Endothelial cell (in vitro differentiated cells): ENCODE measurements around the gene MYO3B. TPM values are rescaled to one million over a fixed set of nuclear protein-coding genes. Genes with fewer than 3 reads are reported as not detected.
"Not testable (repeated sequence)": the region's sequence is repeated elsewhere in the genome, so short reads cannot be mapped to it uniquely, and the experiment has no call there.

Source experiments
- DNase-seq: peaks from one replicate; pipeline ENCODE4 v3.0.0; 2021; ENCODE audit warnings: low spot score
- H3K27ac Mint-ChIP-seq: one replicate; pipeline ENCODE4 v1.8.0; 2021; ENCODE audit warnings: mixed read lengths, inconsistent platforms; ENCODE audit not compliant: unreplicated experiment
- H3K27me3 Mint-ChIP-seq: one replicate; pipeline ENCODE4 v1.8.0; 2021; ENCODE audit warnings: mild to moderate bottlenecking, moderate library complexity, mixed read lengths, inconsistent platforms; ENCODE audit not compliant: unreplicated experiment
- H3K36me3 Mint-ChIP-seq: one replicate; pipeline ENCODE4 v1.8.0; 2021; ENCODE audit warnings: mild to moderate bottlenecking, low read depth, mixed read lengths, inconsistent platforms; ENCODE audit not compliant: unreplicated experiment
- H3K4me1 Mint-ChIP-seq: one replicate; pipeline ENCODE4 v1.8.0; 2021; ENCODE audit warnings: mild to moderate bottlenecking, mixed read lengths, inconsistent platforms; ENCODE audit not compliant: unreplicated experiment
- H3K4me3 Mint-ChIP-seq: one replicate; pipeline ENCODE4 v1.8.0; 2021; ENCODE audit warnings: mild to moderate bottlenecking, mixed read lengths, inconsistent platforms; ENCODE audit not compliant: unreplicated experiment
- H3K9me3 Mint-ChIP-seq: one replicate; pipeline ENCODE4 v1.8.0; 2021; ENCODE audit warnings: mixed read lengths, inconsistent platforms; ENCODE audit not compliant: unreplicated experiment
- CTCF ChIP-seq: fragments of 200-600 bp; sonication (generic); IDR thresholded peaks from one replicate; pipeline ENCODE4 v1.5.0; 2021; ENCODE audit warnings: antibody characterized with exemption; ENCODE audit not compliant: unreplicated experiment
- total RNA-seq: library from RNA; stranded (reverse); fragmentation: NEBNext Ultra II Directional; extraction: Animal tissue kit (Norgen Biotek cat#: 25700); gene quantifications from one replicate; pipeline ENCODE4 v1.2.1, GENCODE V29; 2021; ENCODE audit not compliant: unreplicated experiment

The MYO3B gene
- total RNA-seq, 1 donor from 2014 or later, result 1.3 TPM

DNA sequence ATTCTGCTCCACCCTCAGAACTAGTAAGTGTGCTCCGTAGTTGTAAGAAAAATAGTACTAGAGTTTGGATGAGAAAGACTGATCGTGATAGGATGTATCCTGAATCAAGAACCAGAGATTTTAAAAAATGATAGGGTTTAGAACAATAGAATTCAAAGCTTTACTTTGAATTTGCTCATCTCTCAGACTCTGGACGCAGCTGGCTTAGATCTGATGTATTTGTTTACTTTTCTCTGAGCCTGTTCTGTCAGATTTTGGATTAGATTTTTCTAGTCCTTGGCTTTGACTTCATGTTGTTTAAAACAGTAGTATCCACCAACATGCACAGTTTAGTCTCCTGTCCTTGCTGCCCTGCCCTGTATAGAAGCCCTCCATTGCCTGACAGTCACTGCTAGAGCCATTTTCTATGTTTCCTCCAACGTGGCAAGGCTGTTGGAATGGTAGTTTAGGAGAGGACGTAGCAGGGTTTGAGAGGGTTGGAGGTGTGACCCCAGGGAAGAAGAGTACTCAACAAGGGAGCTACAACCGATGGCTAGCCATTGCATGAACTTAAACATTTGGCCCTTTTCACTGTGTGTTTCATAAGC lies 92.4 kb downstream of the MYO3B start:
- H3K36me3 Mint-ChIP-seq, result no peaks in the 10 kb centered on the region
- peaks cover 1% of the 10 kb centered on the region for H3K27me3 Mint-ChIP-seq
- DNase-seq, result no peak
- TF ChIP-seq CTCF, result no peak
- no peaks in the 10 kb centered on the region for H3K9me3 Mint-ChIP-seq
- H3K27ac Mint-ChIP-seq, result no peak overlapping the region
- H3K4me3 Mint-ChIP-seq, result no peak overlapping the region
- peaks cover 5% of the 10 kb centered on the region for H3K4me1 Mint-ChIP-seq

DNA sequence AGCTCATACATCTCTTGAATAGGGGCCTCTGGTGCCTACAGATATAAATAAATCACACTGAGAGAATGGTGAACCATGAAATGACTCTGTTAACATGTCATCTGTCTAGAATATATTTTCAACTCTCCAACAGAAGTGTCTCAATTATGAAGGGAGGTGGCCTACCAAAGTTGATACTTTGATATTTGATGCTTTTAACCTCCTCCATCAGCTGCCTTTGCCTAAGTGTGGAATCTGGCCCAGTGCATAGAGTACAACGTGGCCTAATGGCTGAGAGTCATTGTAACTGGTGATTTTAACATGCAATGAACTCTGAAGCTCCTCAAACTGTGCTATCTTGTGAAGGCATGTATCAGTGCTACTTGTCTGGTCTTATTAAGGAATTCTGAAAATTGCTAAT lies 93.4 kb downstream of the MYO3B start:
- Mint-ChIP-seq H3K27me3 (peaks cover 1% of the 10 kb centered on the region), H3K4me3 (no peak overlapping the region), H3K27ac (no peak overlapping the region), H3K36me3 (no peaks in the 10 kb centered on the region), H3K9me3 (no peaks in the 10 kb centered on the region), H3K4me1 (peaks cover 4% of the 10 kb centered on the region)
- no peak for DNase-seq
- TF ChIP-seq CTCF, result no peak

DNA sequence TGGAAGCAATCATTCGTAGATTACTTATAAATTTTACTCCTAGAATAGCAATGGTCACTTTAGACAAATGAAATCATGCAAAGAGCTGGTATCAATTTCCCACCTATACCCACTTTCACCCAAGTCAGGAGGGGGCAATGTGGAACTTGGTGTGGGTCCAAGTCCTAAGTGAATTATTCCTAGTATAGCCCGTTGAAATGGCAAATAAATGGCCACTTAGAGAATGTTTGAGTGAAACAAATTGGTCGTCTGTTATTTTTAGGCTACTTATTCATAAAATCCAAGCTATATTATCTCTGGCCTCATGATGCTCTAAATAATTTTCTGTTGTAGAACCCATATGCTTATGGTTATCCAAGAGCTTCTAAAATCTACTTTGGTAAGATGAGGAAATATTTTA lies 98.1 kb downstream of the MYO3B start:
- no peak for DNase-seq
- H3K4me3 Mint-ChIP-seq, result no peak overlapping the region
- H3K27ac Mint-ChIP-seq, result no peak overlapping the region
- H3K4me1 Mint-ChIP-seq, result peaks cover 3% of the 10 kb centered on the region
- TF ChIP-seq CTCF, result no peak
- H3K27me3 Mint-ChIP-seq, result no peaks in the 10 kb centered on the region
- H3K36me3 Mint-ChIP-seq, result no peaks in the 10 kb centered on the region
- no peaks in the 10 kb centered on the region for H3K9me3 Mint-ChIP-seq

DNA sequence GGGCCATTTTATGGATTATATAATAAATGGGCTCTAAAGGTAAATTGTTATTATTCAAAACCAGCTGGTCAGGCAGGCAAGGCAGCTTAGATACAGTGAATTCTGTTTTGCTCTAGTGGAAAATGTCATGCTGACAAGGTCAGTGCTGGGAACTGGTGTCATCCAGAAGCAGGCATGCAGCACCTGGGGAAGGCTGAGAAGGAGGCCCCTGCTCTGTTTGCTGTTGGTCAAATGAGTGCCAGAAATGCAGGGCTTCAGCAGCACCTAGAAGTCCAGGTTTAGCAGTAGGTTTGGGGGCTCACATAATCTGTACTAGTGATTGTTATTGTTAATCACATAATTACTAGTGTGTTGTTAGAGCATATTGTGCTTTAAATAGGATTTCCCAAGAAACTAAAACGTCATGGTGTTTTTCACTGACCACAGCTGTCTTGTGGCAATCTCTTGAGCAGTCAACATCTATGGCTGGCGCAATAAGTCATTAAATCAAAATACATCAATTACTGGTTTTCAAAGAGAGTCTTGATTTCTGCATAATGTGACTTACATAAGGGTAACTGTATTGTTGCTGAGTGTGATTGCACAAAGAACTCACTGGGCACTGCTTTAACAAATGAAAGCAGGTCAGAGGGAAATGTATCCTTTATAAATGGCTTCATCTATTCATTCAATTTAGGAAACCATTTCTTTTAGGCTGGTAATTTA lies 99.1 kb downstream of the MYO3B start:
- H3K27me3 Mint-ChIP-seq, result peaks cover 2% of the 10 kb centered on the region
- DNase-seq, result no peak
- TF ChIP-seq CTCF, result no peak
- no peaks in the 10 kb centered on the region for H3K9me3 Mint-ChIP-seq
- H3K36me3 Mint-ChIP-seq, result no peaks in the 10 kb centered on the region
- H3K4me3 Mint-ChIP-seq, result no peak overlapping the region
- peaks cover 3% of the 10 kb centered on the region for H3K4me1 Mint-ChIP-seq
- no peak overlapping the region for H3K27ac Mint-ChIP-seq

DNA sequence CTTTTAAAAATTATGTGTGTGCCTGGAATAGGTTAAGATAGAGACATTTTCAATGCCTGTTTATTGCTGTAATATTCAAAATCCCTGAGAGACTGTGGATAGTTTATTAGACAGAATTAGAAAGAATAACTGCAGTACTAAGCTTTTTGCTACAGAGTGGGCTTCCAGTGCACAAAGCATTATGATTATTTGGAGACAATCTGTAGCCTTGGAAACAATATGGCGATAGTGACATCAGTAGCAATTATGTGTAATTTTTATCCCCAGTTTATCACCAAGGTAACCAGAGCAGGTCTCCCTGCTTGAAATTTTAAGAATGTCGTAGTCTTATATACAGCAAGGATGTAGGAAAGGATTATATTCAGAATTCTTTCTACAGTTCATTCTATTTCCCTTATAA lies 100.0 kb downstream of the MYO3B start:
- Mint-ChIP-seq H3K36me3 (no peaks in the 10 kb centered on the region), H3K27me3 (peaks cover 2% of the 10 kb centered on the region), H3K9me3 (no peaks in the 10 kb centered on the region), H3K27ac (no peak overlapping the region), H3K4me1 (peaks cover 3% of the 10 kb centered on the region), H3K4me3 (no peak overlapping the region)
- no peak for DNase-seq
- no peak for TF ChIP-seq CTCF

- not testable (repeated sequence) for H3K36me3 Mint-ChIP-seq, H3K27ac Mint-ChIP-seq, H3K27me3 Mint-ChIP-seq, H3K4me3 Mint-ChIP-seq, DNase-seq, H3K4me1 Mint-ChIP-seq, H3K9me3 Mint-ChIP-seq
Observed at GRCh38 chr2:170279615-170280014, 101.7 kb downstream of the MYO3B start.
